ENCODE data around the gene GDAP2. TPM values are rescaled to one million over a fixed set of nuclear protein-coding genes. Genes with fewer than 3 reads are reported as not detected.
A peak's percentile ranks its signal among the peaks of the same experiment; 100 is the strongest.

GDAP2 gene
- total and polyA plus RNA-seq, 2 experiments from 2014 or later, result 11.3 to 33.3 TPM

DNA sequence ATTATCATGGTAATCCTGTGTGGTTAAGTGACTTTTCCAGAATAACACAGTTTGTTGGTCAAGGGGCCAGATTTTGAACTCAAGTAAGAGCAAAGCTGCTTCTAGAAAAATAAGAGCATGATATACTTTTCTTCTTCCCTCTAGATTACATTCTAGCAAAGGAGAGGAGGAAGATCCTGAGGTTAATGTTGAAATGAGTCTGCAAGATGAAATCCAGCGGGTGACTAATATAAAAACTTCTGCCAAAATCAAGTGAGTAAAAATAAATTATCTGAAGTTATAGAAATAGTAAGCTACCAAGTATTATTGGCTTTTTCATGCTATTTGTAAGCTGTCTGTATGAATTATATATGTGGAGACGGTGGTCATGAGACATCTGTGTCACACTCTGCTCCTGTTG is 12.9 kb upstream of the GDAP2 start:
- no peaks in the 10 kb centered on the region for H3K36me3 ChIP-seq (replicated peaks; ENCODE audit: insufficient read depth, low read depth)
- H4K20me1 ChIP-seq (ENCODE audit: insufficient read depth, poor library complexity, severe bottlenecking), result no peaks in the 10 kb centered on the region
- no peaks in the 10 kb centered on the region for H3K9me3 ChIP-seq (ENCODE audit: low read depth)
- no peaks in the 10 kb centered on the region for H3K27me3 ChIP-seq
- H3K4me2 ChIP-seq, result no peak overlapping the region
- WGBS (ENCODE audit: low lambda C conversion rate, missing lambda C conversion rate), result 97% methylated on average over 2 of the region's 2 CpGs
- no peaks in the 10 kb centered on the region for H3K79me2 ChIP-seq
- no peaks in the 10 kb centered on the region for H3K4me1 ChIP-seq (ENCODE audit: insufficient read depth)
- no peak overlapping the region for H2AFZ ChIP-seq
- TF ChIP-seq CTCF (IDR thresholded peaks at IDR 0.05; ENCODE audit: poor library complexity) (no peak), EZH2phosphoT487 (IDR thresholded peaks at IDR 0.05; ENCODE audit: low read depth, severe bottlenecking, unreplicated experiment) (no peak), EZH2 (IDR thresholded peaks at IDR 0.05; ENCODE audit: borderline replicate concordance) (no peak)
- no peak for DNase-seq (ENCODE audit: low spot score)
- no peak overlapping the region for H3K27ac ChIP-seq
- no peak overlapping the region for H3K4me3 ChIP-seq
- H3K9me2 ChIP-seq (replicated peaks; ENCODE audit: insufficient read depth), result no peaks in the 10 kb centered on the region

DNA sequence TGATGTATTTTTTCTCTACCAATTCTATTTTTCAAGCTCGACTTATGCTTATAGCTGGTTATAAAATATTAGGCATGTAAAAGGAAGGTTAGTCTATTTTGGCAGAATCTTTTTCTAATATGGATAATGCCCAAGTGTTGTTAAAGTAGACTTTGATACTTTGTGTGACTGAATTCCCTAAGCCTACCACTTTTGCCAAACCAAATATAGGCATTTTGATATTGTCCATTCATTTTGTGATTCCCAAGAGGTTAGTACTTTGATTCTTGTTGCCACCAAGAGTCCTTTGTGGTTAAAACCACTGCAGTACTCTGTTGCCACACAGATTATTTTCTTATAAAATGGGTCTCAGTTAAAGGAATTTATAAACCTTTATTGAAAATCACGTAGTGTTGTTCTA is 4.3 kb upstream of the GDAP2 start:
- H3K27me3 ChIP-seq, result no peaks in the 10 kb centered on the region
- DNase-seq (ENCODE audit: low spot score), result no peak
- H3K9me2 ChIP-seq (replicated peaks; ENCODE audit: insufficient read depth), result no peaks in the 10 kb centered on the region
- H3K36me3 ChIP-seq (replicated peaks; ENCODE audit: insufficient read depth, low read depth), result no peaks in the 10 kb centered on the region
- H3K4me3 ChIP-seq, result no peak overlapping the region
- no peak for TF ChIP-seq EZH2 (IDR thresholded peaks at IDR 0.05; ENCODE audit: borderline replicate concordance)
- no peak for TF ChIP-seq EZH2phosphoT487 (IDR thresholded peaks at IDR 0.05; ENCODE audit: low read depth, severe bottlenecking, unreplicated experiment)
- TF ChIP-seq CTCF (IDR thresholded peaks at IDR 0.05; ENCODE audit: poor library complexity), result no peak
- WGBS (ENCODE audit: low lambda C conversion rate, missing lambda C conversion rate), result 98% methylated on average over 2 of the region's 2 CpGs
- peaks cover 45% of the 10 kb centered on the region for H3K79me2 ChIP-seq
- H3K4me1 ChIP-seq (ENCODE audit: insufficient read depth), result peaks cover 10% of the 10 kb centered on the region
- H2AFZ ChIP-seq, result no peak overlapping the region
- no peak overlapping the region for H3K27ac ChIP-seq
- H4K20me1 ChIP-seq (ENCODE audit: insufficient read depth, poor library complexity, severe bottlenecking), result no peaks in the 10 kb centered on the region
- no peak overlapping the region for H3K4me2 ChIP-seq
- no peaks in the 10 kb centered on the region for H3K9me3 ChIP-seq (ENCODE audit: low read depth)

GRCh38 chr1:117932576-117932975 is 3.2 kb upstream of the GDAP2 start:
- Histone ChIP-seq H2AFZ (no peak overlapping the region), H3K4me2 (no peak overlapping the region), H4K20me1 (ENCODE audit: insufficient read depth, poor library complexity, severe bottlenecking) (no peaks in the 10 kb centered on the region), H3K27ac (no peak overlapping the region), H3K4me1 (ENCODE audit: insufficient read depth) (peaks cover 16% of the 10 kb centered on the region), H3K36me3 (replicated peaks; ENCODE audit: insufficient read depth, low read depth) (no peaks in the 10 kb centered on the region), H3K9me2 (replicated peaks; ENCODE audit: insufficient read depth) (no peaks in the 10 kb centered on the region), H3K79me2 (peaks cover 56% of the 10 kb centered on the region), H3K27me3 (no peaks in the 10 kb centered on the region), H3K9me3 (ENCODE audit: low read depth) (no peaks in the 10 kb centered on the region), H3K4me3 (no peak overlapping the region)
- DNase-seq (ENCODE audit: low spot score), result no peak
- 79% methylated on average over 4 of the region's 4 CpGs for WGBS (ENCODE audit: low lambda C conversion rate, missing lambda C conversion rate)
- TF ChIP-seq EZH2 (IDR thresholded peaks at IDR 0.05; ENCODE audit: borderline replicate concordance), result no peak
- no peak for TF ChIP-seq CTCF (IDR thresholded peaks at IDR 0.05; ENCODE audit: poor library complexity)
- no peak for TF ChIP-seq EZH2phosphoT487 (IDR thresholded peaks at IDR 0.05; ENCODE audit: low read depth, severe bottlenecking, unreplicated experiment)

- Histone ChIP-seq H2AFZ (peak overlapping the region; percentile 59), H3K9me2 (replicated peaks; ENCODE audit: insufficient read depth) (no peaks in the 10 kb centered on the region)
- 3% methylated on average over 6 of the region's 6 CpGs for WGBS (ENCODE audit: low lambda C conversion rate, missing lambda C conversion rate)
These were observed 1.1 kb upstream of the GDAP2 start for GRCh38 chr1:117930484-117930883.

More at GRCh38 chr1:117930484-117930883, 1.1 kb upstream of the GDAP2 start:
- H3K4me1 ChIP-seq (ENCODE audit: insufficient read depth), result peaks cover 18% of the 10 kb centered on the region
- peak overlapping the region; percentile 64 for H3K4me3 ChIP-seq
- H3K36me3 ChIP-seq (replicated peaks; ENCODE audit: insufficient read depth, low read depth), result no peaks in the 10 kb centered on the region
- no peaks in the 10 kb centered on the region for H4K20me1 ChIP-seq (ENCODE audit: insufficient read depth, poor library complexity, severe bottlenecking)
- H3K4me2 ChIP-seq, result peak overlapping the region; percentile 81
- no peaks in the 10 kb centered on the region for H3K27me3 ChIP-seq
- H3K27ac ChIP-seq, result peak overlapping the region; percentile 59
- H3K9me3 ChIP-seq (ENCODE audit: low read depth), result no peaks in the 10 kb centered on the region
- TF ChIP-seq CTCF (IDR thresholded peaks at IDR 0.05; ENCODE audit: poor library complexity) (no peak), EZH2phosphoT487 (IDR thresholded peaks at IDR 0.05; ENCODE audit: low read depth, severe bottlenecking, unreplicated experiment) (no peak), EZH2 (IDR thresholded peaks at IDR 0.05; ENCODE audit: borderline replicate concordance) (no peak)
- DNase-seq (ENCODE audit: low spot score), result no peak
- H3K79me2 ChIP-seq, result peaks cover 77% of the 10 kb centered on the region
